SK-N-MC (cell line): ENCODE results near the gene CMIP.

ENCODE experiments used
- DNase-seq: peaks from one replicate; pipeline ENCODE4 v3.0.0-alpha.2; 2011; ENCODE audit warnings: low read depth, low spot score
- H3K27ac ChIP-seq: fragments of 200-600 bp; sonication (generic); 2 replicates; pipeline ENCODE4 v1.5.1; 2016; ENCODE audit warnings: mixed run types
- H3K36me3 ChIP-seq: fragments of 200-600 bp; sonication (generic); 2 replicates; pipeline ENCODE4 v1.6.1; 2017; ENCODE audit warnings: antibody characterized with exemption, low read length, mixed read lengths; ENCODE audit not compliant: insufficient read depth
- H3K4me3 ChIP-seq: fragments of 200-600 bp; sonication (generic); 2 replicates; pipeline ENCODE4 v1.5.1; 2016
- H3K9ac ChIP-seq: fragments of 200-600 bp; sonication (generic); 2 replicates; pipeline ENCODE4 v1.8.0; 2017; ENCODE audit warnings: mixed run types, mixed read lengths; ENCODE audit not compliant: insufficient read length
- H3K9me3 ChIP-seq: fragments of 200-600 bp; sonication (generic); 2 replicates; pipeline ENCODE4 v1.6.1; 2017; ENCODE audit warnings: low read depth, mild to moderate bottlenecking, antibody characterized with exemption, low read length, moderate library complexity, mixed read lengths
- EZH2 ChIP-seq: fragments of 200-600 bp; sonication (generic); IDR thresholded peaks from one replicate; pipeline ENCODE4 v1.6.1; 2017; ENCODE audit warnings: antibody characterized with exemption
- FOXP2 ChIP-seq: optimal IDR thresholded peaks from 2 replicates; pipeline ENCODE3; 2011; ENCODE audit warnings: mild to moderate bottlenecking, moderate library complexity; ENCODE audit not compliant: insufficient read depth; ENCODE audit errors: extremely low read length, control extremely low read depth
- POLR2AphosphoS5 ChIP-seq: IDR thresholded peaks from 2 replicates; pipeline ENCODE4 v1.6.1; 2012; ENCODE audit warnings: mild to moderate bottlenecking, low read depth, low read length, borderline replicate concordance

The CMIP gene

GRCh38 chr16:81545470-81546250 lies 101.1 kb downstream of the CMIP start:
- no peak for DNase-seq
- TF ChIP-seq FOXP2 = no peak
- no peak for TF ChIP-seq POLR2AphosphoS5
- H3K9me3 ChIP-seq = no peaks in the 10 kb centered on the region
- H3K9ac ChIP-seq = no peak overlapping the region
- H3K36me3 ChIP-seq = no peaks in the 10 kb centered on the region
- no peak overlapping the region for H3K27ac ChIP-seq
- no peak overlapping the region for H3K4me3 ChIP-seq

- no peak for DNase-seq
- H3K9ac ChIP-seq = no peak overlapping the region
Observed at GRCh38 chr16:81546781-81547180, 102.2 kb downstream of the CMIP start.

DNA sequence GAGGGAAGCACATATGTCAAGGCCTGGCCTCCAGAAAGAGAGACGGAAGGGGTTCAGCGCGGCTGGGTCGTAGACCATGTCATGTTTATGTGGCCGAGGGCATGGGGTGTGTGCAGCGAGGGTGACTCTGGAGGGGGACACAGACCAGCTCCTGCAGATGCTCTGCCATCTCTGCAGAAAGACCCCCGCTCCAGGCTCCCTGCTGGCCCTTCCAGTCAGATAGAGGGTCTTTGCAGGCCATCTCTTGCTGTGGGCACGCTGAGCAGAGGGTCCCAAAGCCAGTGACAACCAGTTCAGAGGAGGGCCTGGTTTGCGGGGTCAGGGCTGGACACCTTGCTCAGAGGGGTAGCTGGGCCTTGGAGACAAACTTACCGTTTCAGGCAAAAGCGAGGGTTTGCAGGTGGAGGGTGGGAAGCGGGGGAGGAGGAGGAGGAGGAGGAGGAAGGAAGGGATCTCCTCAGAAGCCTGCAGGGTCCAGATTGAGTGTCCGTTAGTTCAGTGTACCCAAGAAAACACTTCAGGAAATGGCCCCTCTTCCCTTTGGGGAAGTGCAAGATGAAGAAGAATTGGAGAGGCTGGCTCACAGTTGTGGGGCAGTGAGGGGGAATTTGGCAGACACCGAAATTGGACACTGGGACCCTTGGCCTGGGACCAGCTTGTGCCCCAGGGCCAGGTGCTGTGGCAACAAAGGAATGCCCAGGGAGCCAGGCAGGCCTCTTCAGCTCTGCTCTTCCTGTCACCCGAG lies 102.8 kb downstream of the CMIP start:
- Histone ChIP-seq H3K9me3 (no peaks in the 10 kb centered on the region), H3K9ac (no peak overlapping the region), H3K27ac (no peak overlapping the region), H3K36me3 (no peaks in the 10 kb centered on the region), H3K4me3 (no peak overlapping the region)
- no peak for DNase-seq
- TF ChIP-seq EZH2 = no peak
- no peak for TF ChIP-seq FOXP2
- TF ChIP-seq POLR2AphosphoS5 = no peak

More at GRCh38 chr16:81546781-81547180, 102.2 kb downstream of the CMIP start:
- no peak overlapping the region for H3K27ac ChIP-seq
- H3K36me3 ChIP-seq = no peaks in the 10 kb centered on the region
- H3K9me3 ChIP-seq = no peaks in the 10 kb centered on the region
- TF ChIP-seq FOXP2 = no peak
- TF ChIP-seq EZH2 = no peak
- no peak for TF ChIP-seq POLR2AphosphoS5
- H3K4me3 ChIP-seq = no peak overlapping the region

- Histone ChIP-seq H3K27ac (no peak overlapping the region), H3K9ac (no peak overlapping the region), H3K9me3 (no peaks in the 10 kb centered on the region), H3K36me3 (no peaks in the 10 kb centered on the region), H3K4me3 (no peak overlapping the region)
- DNase-seq = no peak
- TF ChIP-seq EZH2 = no peak
- no peak for TF ChIP-seq FOXP2
- no peak for TF ChIP-seq POLR2AphosphoS5
Observed at GRCh38 chr16:81547939-81548216, 103.3 kb downstream of the CMIP start.

DNA sequence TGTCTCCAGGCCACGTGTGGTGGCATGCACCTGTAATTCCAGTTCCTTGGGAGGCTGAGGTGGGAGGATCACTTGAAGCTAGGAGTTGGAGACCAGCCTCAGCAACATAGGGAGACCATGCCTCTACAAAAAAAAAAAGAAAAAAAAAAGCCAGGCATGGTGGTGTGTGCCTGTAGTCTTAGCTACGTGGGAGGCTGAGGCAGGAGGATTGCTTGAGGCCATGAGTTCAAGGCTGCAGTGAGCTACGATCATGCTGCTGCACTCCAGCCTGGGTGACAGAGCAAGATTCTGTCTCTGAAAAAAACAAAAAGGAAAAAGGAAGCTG lies 103.9 kb downstream of the CMIP start:
- H3K27ac ChIP-seq = no peak overlapping the region
- H3K9me3 ChIP-seq = no peaks in the 10 kb centered on the region
- H3K36me3 ChIP-seq = no peaks in the 10 kb centered on the region
- no peak overlapping the region for H3K4me3 ChIP-seq
- TF ChIP-seq POLR2AphosphoS5 (no peak), EZH2 (no peak), FOXP2 (no peak)
- H3K9ac ChIP-seq = no peak overlapping the region
- DNase-seq = no peak

DNA sequence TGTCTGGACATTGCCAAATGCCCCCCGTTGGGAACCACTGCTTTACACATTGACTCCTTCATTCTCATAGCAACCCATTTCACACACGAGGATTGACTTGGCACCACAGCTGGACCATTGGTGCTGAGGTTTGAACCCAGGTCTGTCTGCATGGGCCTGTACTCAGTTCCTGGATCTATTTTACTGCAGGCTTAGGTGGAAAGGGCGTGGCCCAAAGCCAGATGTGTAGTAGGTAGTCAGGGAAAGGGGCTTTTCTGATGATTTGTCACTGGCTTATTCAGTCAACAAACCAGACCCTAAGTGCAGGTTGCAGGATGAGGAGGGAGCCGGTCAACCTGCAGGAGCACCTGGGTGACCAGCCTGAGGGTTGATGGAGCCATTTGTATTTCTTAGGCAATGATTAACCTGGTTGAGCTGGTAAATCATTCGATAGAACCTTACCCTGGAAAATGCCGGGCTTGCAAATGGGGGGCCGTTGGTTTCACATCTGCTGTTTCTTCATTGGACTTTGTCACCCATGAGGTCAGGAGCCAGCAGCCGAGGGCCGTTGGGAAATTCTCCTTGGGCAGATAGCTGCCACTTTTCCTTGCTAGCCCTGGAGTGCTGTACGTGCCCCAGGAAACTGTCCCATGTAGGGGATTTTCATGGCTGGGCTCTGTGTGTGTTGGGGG lies 104.4 kb downstream of the CMIP start:
- no peak for TF ChIP-seq FOXP2
- TF ChIP-seq POLR2AphosphoS5 = no peak
- no peak for TF ChIP-seq EZH2
- Histone ChIP-seq H3K4me3 (no peak overlapping the region), H3K36me3 (no peaks in the 10 kb centered on the region), H3K27ac (no peak overlapping the region), H3K9ac (no peak overlapping the region), H3K9me3 (no peaks in the 10 kb centered on the region)
- DNase-seq = no peak

GRCh38 chr16:81549547-81550431 lies 105.2 kb downstream of the CMIP start:
- TF ChIP-seq EZH2 (no peak), FOXP2 (no peak), POLR2AphosphoS5 (no peak)
- H3K36me3 ChIP-seq = no peaks in the 10 kb centered on the region
- DNase-seq = no peak
- H3K4me3 ChIP-seq = no peak overlapping the region
- H3K9me3 ChIP-seq = no peaks in the 10 kb centered on the region
- no peak overlapping the region for H3K27ac ChIP-seq
- no peak overlapping the region for H3K9ac ChIP-seq

GRCh38 chr16:81550432-81550808 lies 105.8 kb downstream of the CMIP start:
- Histone ChIP-seq H3K27ac (no peak overlapping the region), H3K36me3 (no peaks in the 10 kb centered on the region), H3K4me3 (no peak overlapping the region), H3K9ac (no peak overlapping the region), H3K9me3 (no peaks in the 10 kb centered on the region)
- no peak for TF ChIP-seq FOXP2
- DNase-seq = no peak
